Spleen (tissue), 11 donors: ENCODE measurements around the gene LNX2. TPM values are rescaled to one million over a fixed set of nuclear protein-coding genes. Genes with fewer than 3 reads are reported as not detected.

ENCODE experiments used
- DNase-seq: peaks from one replicate; pipeline ENCODE4 v3.0.0-alpha.2; 2020
- H3K27ac ChIP-seq, 8 donors: fragments of 200-600 bp; sonication (generic) in 7 of 8; 1 replicate in 4 of 8; 2 replicates in 4 of 8; pipeline versions ENCODE4 v1.5.0 to v1.8.0; 2016 to 2021; ENCODE audit warnings: inconsistent platforms in 4 of 8, mild to moderate bottlenecking in 4 of 8, moderate library complexity in 1 of 8
- H3K27me3 ChIP-seq, 7 donors: fragments of 200-600 bp; sonication (generic) in 6 of 7; replicated peaks in 1 of 7; 1 replicate in 4 of 7; 2 replicates in 3 of 7; pipeline versions ENCODE4 v1.5.0 to v1.8.0; 2016 to 2021; ENCODE audit warnings: inconsistent platforms in 3 of 7, mild to moderate bottlenecking in 1 of 7
- H3K36me3 ChIP-seq, 6 donors: fragments of 200-600 bp; sonication (generic) in 5 of 6; 1 replicate in 4 of 6; 2 replicates in 2 of 6; pipeline versions ENCODE4 v1.5.0 to v1.8.0; 2016 to 2021; ENCODE audit warnings: inconsistent platforms in 2 of 6
- H3K4me1 ChIP-seq, 6 donors: fragments of 200-600 bp; sonication (generic) in 5 of 6; 1 replicate in 3 of 6; 2 replicates in 3 of 6; pipeline versions ENCODE4 v1.5.0 to v1.8.0; 2016 to 2021; ENCODE audit warnings: inconsistent platforms in 3 of 6
- H3K4me3 ChIP-seq, 8 donors: fragments of 200-600 bp; sonication (generic) in 7 of 8; 1 replicate in 4 of 8; 2 replicates in 4 of 8; pipeline versions ENCODE4 v1.5.0 to v1.8.0; 2016 to 2021; ENCODE audit warnings: inconsistent platforms in 4 of 8, mild to moderate bottlenecking in 4 of 8, moderate library complexity in 2 of 8
- H3K9me3 ChIP-seq, 8 donors: fragments of 200-600 bp; sonication (generic) in 7 of 8; 1 replicate in 4 of 8; 2 replicates in 4 of 8; pipeline versions ENCODE4 v1.5.0 to v1.8.0; 2016 to 2021; ENCODE audit warnings: inconsistent platforms in 4 of 8
- POLR2A ChIP-seq, 3 donors: fragments of 450-650 bp; IDR thresholded peaks; one replicate each; pipeline ENCODE4 v1.5.1; 2017; ENCODE audit warnings: antibody characterized with exemption in 3 of 3, mild to moderate bottlenecking in 1 of 3
- POLR2AphosphoS5 ChIP-seq, 3 donors: sonication (generic); formaldehyde crosslinking; IDR thresholded peaks; one replicate each; pipeline ENCODE4 v1.5.1; 2017; ENCODE audit warnings: antibody characterized with exemption in 3 of 3
- WGBS, 5 donors: extraction: QIAGEN DNeasy Blood & Tissue Kit in 3 of 5; methylation state at CpG; one replicate each; pipeline versions ENCODE4 v1.1.5 to v1.1.7; 2013 to 2018; 5-methylcytosine and 5-hydroxymethylcytosine counted together
- intact Hi-C: fragments of 100-400 bp; cut with DNase I; formaldehyde crosslinking; loops from one replicate; pipeline ENCODE4 v1.15.0; 2023; ENCODE audit warnings: low total_unique reads
- polyA plus RNA-seq, 3 donors: library from polyadenylated mRNA; stranded (reverse); fragments of 200-250 nt; gene quantifications; one replicate each; pipeline ENCODE4 v1.2.1, GENCODE V29; 2013
- total RNA-seq, 7 donors: library from RNA; depleted of rRNA in 3 of 7; stranded (reverse); fragments of >200 nt in 3 of 7; fragmentation: NEBNext Ultra II Directional in 4 of 7; extraction: Animal tissue kit (Norgen Biotek cat#: 25700) in 4 of 7; gene quantifications; one replicate each; pipeline versions ENCODE4 v1.1.0 to v1.2.1, GENCODE V29; 2016 to 2021
- TF ChIP-seq, protein P1 (sequence below), 11 experiments: fragments of 200-600 bp in 7 of 11; fragments of 450-650 bp in 4 of 11; sonication (generic) in 4 of 11; IDR thresholded peaks in 8 of 11; conservative IDR thresholded peaks in 3 of 11; 1 replicate in 7 of 11; 2 replicates in 4 of 11; pipeline versions ENCODE4 v1.4.0 to v1.8.0; 2016 to 2021; ENCODE audit warnings: antibody characterized with exemption in 11 of 11, inconsistent platforms in 4 of 11, mild to moderate bottlenecking in 1 of 11
- donor health status: healthy with polysubstance abuse.
- donor health status: DM: no; HTN: no; CAD: no; lungs with moderate emphysema.
- donor health status: DM: no; HTN: no; CAD: no.
- donor health status: Bipolar disorder and iron deficiency.
- donor health status: healthy.
- donor health status: DM: no; HTN: no; CAD: no.
- donor health status: DM: yes; HTN: yes; CAD: no.

LNX2 gene
- total and polyA plus RNA-seq, 10 donors, result 1.8 to 8.8 (median 6.7) TPM

DNA sequence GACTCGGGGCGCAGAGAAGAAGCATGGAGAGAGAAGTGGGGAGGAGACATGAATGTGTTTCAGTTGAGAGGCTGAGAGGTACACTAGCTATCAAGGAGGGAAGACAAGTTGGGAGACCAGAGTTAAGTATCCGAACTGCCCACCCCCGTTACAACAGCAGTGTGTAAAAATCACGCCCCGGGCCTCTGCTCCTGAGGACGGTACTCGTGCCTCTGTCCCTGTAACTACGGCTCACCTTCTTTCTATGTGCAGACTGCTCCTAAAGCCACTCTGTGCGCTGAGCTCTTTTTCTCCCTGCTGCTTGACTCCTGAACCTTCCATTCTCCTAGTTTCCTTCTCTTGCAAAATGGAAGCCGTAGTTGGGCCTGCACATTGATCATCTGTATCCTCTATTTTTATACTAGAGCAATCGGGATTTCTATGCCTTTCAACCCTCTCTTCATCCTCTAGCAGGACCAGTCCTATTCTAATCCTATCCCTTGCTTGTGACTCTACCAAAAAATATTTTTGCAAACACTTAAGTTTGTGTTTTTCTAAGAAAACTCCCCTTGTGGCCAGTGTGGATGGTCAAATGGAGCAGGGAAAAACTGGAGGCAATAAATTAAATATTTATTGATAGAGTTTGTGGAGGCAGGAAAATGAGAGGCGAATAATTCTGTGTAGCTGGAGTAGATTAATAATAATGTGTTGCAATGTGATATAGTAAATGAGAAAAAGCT lies 1.9 kb upstream of the LNX2 start:
- intact Hi-C loops, result loop anchor here (10.0 kb wide), 1 partner anchor 167 kb away; the partner anchor contains the start of gene MTIF3
- no peaks in the 10 kb centered on the region for H3K27me3 ChIP-seq
- H3K36me3 ChIP-seq, result peaks cover 0 to 19% (median 4%) of the 10 kb centered on the region in 6 donors
- WGBS, 5 donors, result 8 to 10% (median 9%) methylated on average over 13 of the region's 13 CpGs
- peaks cover 18 to 81% (median 49%) of the 10 kb centered on the region in 6 donors for H3K4me1 ChIP-seq
- H3K4me3 ChIP-seq, result peak overlapping the region; percentile 81 to 98 (median 91)
- DNase-seq, result no peak
- TF ChIP-seq POLR2AphosphoS5 (IDR thresholded peaks at IDR 0.05) (no peak), POLR2A (IDR thresholded peaks at IDR 0.05) (no peak)
- TF ChIP-seq, protein P1, sequence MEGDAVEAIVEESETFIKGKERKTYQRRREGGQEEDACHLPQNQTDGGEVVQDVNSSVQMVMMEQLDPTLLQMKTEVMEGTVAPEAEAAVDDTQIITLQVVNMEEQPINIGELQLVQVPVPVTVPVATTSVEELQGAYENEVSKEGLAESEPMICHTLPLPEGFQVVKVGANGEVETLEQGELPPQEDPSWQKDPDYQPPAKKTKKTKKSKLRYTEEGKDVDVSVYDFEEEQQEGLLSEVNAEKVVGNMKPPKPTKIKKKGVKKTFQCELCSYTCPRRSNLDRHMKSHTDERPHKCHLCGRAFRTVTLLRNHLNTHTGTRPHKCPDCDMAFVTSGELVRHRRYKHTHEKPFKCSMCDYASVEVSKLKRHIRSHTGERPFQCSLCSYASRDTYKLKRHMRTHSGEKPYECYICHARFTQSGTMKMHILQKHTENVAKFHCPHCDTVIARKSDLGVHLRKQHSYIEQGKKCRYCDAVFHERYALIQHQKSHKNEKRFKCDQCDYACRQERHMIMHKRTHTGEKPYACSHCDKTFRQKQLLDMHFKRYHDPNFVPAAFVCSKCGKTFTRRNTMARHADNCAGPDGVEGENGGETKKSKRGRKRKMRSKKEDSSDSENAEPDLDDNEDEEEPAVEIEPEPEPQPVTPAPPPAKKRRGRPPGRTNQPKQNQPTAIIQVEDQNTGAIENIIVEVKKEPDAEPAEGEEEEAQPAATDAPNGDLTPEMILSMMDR (IDR thresholded peaks at IDR 0.05 in 8 of 11, conservative IDR thresholded peaks at IDR 0.05 in 3 of 11), result no peak
- peak overlapping the region; percentile 91 to 98 (median 96) for H3K27ac ChIP-seq
- no peaks in the 10 kb centered on the region for H3K9me3 ChIP-seq

DNA sequence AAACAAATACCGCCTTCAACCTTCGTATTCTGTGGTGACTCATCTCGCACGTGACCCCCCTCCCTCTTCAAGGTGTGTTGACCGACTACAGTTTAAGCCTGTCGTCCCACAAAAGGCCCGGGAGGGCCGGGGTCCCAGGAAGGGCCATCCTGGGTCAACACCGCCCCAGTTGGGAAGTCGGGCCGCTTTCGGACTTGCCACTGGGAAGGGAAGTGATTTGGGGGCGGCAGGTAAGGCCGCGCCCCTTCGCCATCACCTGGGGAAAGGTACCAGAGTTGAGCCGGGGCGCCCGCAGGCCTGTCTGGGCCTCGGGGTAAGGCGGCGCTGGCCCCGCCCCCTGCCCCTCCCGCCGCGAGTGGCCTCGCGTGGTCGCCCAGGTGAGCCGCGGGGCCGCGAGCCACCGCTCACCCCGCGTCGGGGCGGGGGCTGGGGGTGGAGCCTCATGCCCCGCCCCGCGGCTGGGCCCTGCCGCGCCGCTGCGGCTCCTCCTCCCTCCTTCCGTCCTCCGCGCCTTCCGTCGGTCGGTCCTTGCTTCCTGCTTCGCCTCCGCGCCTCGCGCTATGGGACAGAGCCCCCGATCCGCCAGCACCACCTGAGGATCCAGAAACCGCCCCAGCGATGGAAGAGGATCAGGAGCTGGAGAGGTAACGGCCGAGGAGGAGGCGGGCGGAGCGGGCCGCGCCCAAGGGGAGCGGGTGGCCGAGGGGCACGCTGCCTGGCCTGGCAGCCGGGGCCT lies 1.2 kb upstream of the LNX2 start, which contains the start of gene POLR1D:
TSS of gene POLR1D (plus strand) at position 527 of the 736 bp plus-strand sequence. CDS start at position 619, 92 bp downstream.
- Histone ChIP-seq H3K27me3 (no peaks in the 10 kb centered on the region), H3K4me1 (peaks cover 18 to 80% (median 51%) of the 10 kb centered on the region in 6 donors), H3K4me3 (peak within 1 kb of the TSS; percentile 81 to 98 (median 91)), H3K27ac (peak within 1 kb of the TSS; percentile 91 to 98 (median 96)), H3K9me3 (no peaks in the 10 kb centered on the region), H3K36me3 (peaks cover 0 to 19% (median 4%) of the 10 kb centered on the region in 6 donors)
- DNase-seq, result peak; percentile 97
- TF ChIP-seq, protein P1 (IDR thresholded peaks at IDR 0.05 in 8 of 11, conservative IDR thresholded peaks at IDR 0.05 in 3 of 11), result peak in 2 of 11 experiments; percentile 22 to 27
- TF ChIP-seq POLR2AphosphoS5 (IDR thresholded peaks at IDR 0.05), result peak; percentile 93 to 96 (median 94)
- peak in 1 of 3 donors; percentile 14 for TF ChIP-seq POLR2A (IDR thresholded peaks at IDR 0.05)
- intact Hi-C loops, result loop anchor here (10.0 kb wide), 1 partner anchor 167 kb away; the partner anchor contains the start of gene MTIF3
- 0 to 1% (median 1%) methylated on average over 52 to 71 of the region's 71 CpGs for WGBS, 5 donors

DNA sequence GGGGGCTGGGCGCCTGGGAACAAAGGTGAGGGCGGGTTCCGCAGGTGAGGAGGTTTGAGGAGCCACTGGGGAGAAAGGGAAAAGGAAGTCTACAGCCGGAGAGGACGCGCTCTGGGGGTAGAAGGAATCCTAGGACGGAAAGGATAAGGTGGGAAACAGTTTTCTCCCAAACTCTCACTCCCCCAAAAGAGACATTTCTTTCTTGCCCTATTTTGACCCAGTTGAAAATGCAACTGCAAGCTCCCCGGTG lies 712 bp upstream of the LNX2 start:
- intact Hi-C loops, result loop anchor here (10.0 kb wide), 1 partner anchor 166 kb away; the partner anchor contains the start of gene MTIF3
- H3K27me3 ChIP-seq, result no peaks in the 10 kb centered on the region
- H3K36me3 ChIP-seq, result peaks cover 0 to 15% (median 4%) of the 10 kb centered on the region in 6 donors
- H3K4me1 ChIP-seq, result peaks cover 18 to 75% (median 49%) of the 10 kb centered on the region in 6 donors
- H3K4me3 ChIP-seq, result peak overlapping the region; percentile 81 to 98 (median 91)
- WGBS, 5 donors, result 0 to 1% (median 1%) methylated on average over 8 of the region's 8 CpGs
- no peaks in the 10 kb centered on the region for H3K9me3 ChIP-seq
- TF ChIP-seq, protein P1 (IDR thresholded peaks at IDR 0.05 in 8 of 11, conservative IDR thresholded peaks at IDR 0.05 in 3 of 11), result no peak
- no peak for TF ChIP-seq POLR2AphosphoS5 (IDR thresholded peaks at IDR 0.05)
- no peak for TF ChIP-seq POLR2A (IDR thresholded peaks at IDR 0.05)
- DNase-seq, result no peak
- H3K27ac ChIP-seq, result peak overlapping the region; percentile 91 to 98 (median 96)
